HL-60/S4 treated with retinoic acid at 250 ng/mL for 4 days and 3 days (cell line): ENCODE results near the gene GMDS.

Source experiments
- in situ Hi-C: fragments of 300-500 bp; cut with MboI; formaldehyde crosslinking; loops from 2 replicates; pipeline ENCODE4 v1.7.0; 2022; ENCODE audit warnings: low sequenced_read_pairs

Gene GMDS

DNA sequence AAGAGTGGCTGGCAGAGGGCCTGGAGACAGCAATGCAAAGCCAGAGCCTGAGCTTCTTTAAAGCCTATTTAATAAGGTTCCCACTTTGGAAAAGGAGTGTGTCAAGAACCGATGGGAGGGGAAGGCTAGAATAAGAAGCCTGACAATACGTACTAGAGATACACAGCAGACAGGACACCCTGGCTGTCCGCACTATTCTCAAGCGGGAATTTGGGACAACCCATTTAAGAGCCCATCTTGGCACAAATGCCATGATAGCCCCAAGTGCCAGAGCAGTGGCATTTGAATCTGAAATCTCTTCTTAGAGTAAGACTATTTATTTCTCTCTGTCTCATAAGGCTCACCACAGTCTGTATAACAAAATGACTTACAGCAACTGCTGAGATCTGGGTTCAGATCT is 3.1 kb downstream of the GMDS start:
- in situ Hi-C loops: no loop called here

GRCh38 chr6:2240961-2241360 is 4.4 kb downstream of the GMDS start:
- in situ Hi-C loops: no loop called here

DNA sequence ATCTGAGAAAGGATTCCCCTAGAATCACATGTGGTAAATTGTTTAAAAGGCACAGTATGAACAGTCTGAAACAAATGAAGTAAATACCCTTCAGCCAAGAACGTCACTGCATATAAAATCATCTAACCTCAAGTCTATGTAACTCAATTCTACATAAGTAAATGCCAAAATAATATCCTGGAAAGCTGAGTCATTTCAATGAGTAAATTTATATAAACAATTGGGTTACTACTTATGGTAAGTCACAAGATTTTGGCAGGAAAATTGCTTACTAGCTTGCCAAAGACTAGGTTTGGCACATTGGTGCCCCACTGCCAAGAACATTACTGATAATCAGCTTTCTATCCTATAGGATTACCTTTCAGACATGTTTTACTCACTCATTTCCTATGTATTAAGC is 8.4 kb downstream of the GMDS start:
- in situ Hi-C loops: no loop called here

DNA sequence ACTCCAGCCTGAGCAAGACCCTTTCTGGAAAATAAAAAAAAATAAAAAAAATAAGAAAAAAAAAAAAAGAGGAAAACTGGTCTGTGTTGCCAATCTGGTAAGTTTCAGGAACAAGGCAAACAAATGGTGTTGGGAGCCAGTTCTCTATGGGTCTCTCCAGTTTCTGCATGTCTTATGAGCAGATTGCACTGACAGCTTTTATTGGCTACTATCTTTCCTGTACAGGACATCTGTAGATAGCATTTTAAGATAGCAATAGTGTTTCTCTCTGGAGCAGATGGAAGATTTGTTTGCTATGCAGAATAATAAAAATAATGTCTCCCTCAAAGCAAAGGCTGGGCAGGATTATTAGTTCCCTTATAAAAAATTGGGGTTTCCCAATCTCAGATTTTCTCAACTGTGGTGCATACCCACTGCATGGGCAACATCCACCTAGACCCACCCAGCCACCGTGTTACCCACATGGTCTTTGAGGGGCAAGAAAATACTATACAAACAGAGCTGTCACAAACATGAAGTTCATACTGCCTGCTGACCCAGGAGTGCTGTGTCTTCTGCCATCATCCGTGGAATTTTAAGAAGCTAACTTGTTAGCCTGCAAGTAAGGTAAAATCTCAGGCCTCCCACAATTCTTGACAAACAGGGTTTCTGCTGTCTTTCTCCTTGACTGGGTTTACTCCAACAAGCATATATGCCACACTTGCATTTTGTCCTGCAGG is 9.5 kb downstream of the GMDS start:
- in situ Hi-C loops: no loop called here

- in situ Hi-C loops: no loop called here
Measured at GRCh38 chr6:2232445-2232844, 13.0 kb downstream of the GMDS start.

DNA sequence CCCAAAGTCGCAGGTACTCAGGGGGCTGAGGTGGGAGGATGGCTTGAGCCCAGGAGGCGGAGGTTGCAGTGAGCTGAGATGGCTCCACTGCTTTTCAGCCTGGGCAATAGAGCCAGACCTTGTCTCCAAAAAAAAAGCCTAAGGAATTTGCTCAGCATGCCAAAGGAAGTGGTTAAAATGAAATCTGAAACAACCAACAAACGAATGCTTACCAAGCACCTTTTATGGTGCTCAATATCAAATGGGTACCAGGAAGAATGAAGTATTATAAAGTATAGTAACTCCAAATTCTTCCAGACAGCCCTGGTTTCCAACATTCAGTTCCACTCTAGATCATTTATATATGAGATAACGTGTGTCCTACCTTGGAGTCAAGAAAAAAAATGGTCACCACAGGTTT is 14.0 kb downstream of the GMDS start:
- in situ Hi-C loops: no loop called here

- in situ Hi-C loops: no loop called here
Measured at GRCh38 chr6:2230659-2231277, 14.6 kb downstream of the GMDS start.

DNA sequence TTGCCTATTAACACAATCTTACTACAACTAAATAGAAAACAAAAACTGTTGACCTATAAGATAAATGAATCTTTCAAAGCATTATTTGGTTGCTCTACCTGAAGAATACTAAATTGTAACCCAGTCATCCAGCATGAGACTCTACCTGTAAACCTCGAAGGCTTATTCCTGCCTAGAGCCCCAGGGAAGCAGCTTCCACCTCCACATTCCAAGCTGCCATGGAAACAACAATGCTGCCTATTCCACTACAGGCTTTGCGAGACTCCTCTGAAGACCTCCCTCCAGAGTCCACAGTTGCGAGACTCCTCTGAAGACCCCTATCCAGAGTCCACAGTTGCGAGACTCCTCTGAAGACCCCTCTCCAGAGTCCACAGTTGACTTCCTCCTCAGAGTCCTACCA is 15.7 kb downstream of the GMDS start:
- in situ Hi-C loops: no loop called here

DNA sequence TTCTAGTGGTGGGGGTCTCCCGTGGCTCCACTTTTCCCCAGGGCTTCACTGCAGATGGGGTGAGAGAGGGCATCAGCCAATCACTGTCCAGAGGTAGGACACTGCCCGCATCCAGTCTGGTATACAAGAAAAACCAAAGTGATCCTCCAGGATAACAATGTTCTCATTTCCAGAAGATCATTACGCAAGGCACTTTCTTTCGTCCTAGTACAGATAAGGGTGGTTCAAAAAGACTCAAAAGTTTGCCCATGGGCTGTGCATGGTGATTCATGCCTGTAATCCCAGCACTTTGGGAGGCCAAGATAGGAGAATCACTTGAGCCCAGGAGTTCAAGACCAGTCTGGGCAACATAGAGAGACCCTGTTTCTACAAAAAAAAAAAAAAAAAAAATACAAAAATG is 16.4 kb downstream of the GMDS start:
- in situ Hi-C loops: no loop called here

DNA sequence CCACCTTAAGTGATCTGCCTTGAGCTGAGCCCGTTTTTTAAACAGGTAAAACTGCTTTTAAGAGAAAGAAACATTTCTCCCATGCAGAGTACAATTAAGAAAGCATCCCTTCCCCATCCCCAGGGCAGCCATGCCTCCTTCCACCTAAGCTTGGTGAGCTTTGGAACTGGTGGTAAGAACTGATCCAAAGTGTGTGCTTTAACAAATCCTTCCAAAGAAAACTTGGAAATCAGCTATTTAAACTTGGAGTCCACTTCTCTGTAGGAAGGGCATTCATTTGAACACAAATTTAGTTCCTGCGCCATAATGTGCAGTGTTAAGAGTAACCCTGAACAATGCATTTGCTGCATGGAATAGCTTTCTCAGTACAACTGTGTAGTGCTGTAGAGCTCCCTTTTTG is 17.0 kb downstream of the GMDS start:
- in situ Hi-C loops: no loop called here

DNA sequence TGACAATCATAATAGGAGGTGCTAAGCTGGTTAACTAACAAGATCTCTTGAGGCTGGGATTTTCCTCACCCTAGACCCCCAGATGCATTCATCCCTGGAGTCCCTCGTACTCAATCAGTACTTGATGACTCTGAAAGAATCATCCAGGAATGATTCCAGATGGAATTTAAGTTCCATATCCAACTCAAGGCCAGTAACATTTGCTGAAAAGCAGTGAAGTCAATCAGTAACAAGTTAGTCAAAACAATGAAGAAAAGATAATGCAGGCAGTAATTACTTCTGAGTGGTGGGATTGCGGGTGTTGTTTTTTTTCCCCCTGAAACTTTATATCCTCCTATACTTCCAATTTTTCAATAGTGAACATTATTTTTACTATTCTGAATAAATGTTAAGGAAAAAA is 18.6 kb downstream of the GMDS start:
- in situ Hi-C loops: no loop called here

DNA sequence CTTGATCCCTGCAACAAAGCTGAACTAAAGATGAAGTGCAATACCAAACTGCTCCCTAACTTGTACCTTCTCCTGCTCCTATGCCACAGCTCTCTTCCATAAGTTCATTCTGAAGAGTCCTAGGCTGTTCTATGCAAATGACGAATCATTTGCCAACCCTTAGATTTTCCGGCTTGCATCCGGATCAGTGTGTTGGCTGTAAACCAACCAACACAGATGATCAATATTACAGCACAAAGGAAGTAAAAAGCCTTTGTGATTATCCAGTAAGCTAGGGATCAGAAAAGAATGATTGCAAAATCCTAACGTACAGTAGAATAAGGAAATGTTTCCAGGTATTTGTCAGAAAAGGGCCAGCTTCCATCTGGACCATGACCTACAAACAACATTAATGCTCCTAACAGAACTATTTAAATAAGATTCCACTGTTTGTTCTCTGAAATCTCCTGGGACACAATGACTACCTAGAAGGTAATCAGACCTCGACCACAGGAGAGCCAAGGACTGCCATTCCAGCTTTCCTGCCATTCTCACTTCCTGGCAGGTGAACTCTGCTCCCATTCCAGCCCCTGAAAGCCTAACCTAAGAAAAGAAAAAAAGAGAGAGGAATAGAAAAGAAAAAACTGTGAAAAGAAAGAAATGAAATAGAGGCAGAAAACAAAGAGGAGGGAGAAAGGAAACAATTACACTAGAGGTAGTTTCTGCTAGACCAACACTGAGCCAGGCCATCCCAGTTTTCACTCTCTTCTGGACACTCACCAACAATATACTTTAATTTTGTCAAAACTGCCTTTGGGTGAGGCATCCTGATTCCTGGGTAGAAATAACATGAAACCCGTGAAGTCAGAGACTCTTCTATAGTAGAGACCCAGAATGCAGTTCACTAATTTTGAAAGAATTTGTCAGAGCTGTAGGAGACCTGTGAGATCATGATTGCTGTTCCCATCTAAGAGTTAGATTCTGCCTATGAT is 19.7 kb downstream of the GMDS start:
- in situ Hi-C loops: no loop called here

GRCh38 chr6:2224847-2225382 is 20.5 kb downstream of the GMDS start:
- in situ Hi-C loops: no loop called here

DNA sequence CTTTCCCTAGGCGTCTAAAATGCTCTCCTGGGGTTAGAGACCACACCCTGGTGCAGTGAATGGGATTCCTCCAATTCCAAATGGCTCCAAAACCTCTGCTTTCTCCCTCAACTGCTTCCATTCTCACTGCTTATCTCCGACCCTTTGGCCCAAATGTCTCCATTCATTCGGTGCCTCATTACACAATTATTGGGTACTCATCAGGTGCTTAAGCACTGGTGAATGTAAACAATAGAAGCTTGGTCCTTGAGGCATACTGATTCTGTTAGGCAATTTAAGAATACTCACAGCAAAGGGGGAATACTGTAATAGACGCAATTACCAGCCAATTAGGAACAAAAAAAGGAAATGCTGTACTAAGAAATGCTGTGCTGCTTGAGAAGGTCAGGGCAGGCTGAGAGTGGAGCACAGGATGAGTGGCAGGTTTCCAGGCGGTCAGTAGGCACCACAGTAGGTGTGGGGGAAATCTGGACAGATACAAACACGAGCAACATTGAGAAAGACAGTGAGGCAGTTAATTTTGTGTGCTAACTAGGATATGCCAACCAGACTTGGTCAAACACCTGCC is 23.0 kb downstream of the GMDS start:
- in situ Hi-C loops: no loop called here

DNA sequence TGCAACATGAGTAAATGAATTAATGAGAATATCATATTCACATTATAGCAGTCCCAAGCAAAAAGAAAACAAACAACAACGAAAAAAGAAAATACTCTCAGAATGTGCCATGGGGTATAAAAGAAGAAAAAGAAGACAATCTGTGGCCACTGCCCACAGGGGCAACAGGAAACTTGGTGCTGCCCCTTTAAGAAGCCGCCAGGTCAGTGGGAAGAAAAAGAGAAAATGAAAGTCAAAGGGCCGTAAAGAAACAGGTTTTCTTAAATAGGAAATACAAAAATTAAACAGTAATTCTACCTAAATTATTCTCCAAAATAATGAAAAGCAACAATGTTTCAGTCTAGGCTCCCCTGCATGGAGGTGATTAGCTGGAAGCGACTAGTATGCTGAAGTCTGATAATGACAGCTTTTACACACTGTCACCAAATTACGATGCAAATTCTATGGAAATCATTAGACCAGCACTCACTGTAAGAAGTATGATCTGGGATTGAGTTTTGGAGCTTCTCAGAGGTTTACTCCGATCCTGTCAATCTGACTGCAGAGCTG is 23.6 kb downstream of the GMDS start:
- in situ Hi-C loops: no loop called here

GRCh38 chr6:2220154-2220553 is 25.3 kb downstream of the GMDS start:
- in situ Hi-C loops: no loop called here

- in situ Hi-C loops: no loop called here
Measured at GRCh38 chr6:2218866-2219265, 26.5 kb downstream of the GMDS start.

DNA sequence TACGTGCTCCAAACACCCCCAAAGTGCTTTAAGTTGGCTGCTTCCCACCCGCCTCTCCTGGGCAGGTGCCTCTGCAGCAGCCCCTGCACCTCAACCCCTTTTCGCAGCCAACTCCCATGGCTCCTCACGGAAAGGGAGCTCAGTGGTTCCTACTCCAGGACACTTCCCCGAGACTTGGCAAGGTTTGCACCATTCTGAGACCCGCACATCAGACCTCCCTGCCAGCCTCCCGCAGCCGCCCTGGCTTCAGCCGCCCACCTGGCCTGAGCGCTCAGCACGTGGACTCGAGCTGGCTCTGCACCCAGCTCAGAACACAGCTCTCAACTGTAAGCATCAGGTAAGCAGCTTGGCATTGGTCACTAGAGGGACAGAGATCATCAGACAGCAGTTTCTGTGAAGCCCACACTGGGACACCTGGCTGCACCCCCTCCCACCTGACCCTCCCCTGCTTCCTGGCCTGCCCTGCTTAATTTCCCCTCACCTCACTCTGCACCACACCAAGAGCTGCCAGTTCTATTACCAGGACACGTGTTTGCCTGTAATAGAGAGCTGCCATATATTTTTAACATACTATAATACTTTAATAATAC is 28.5 kb downstream of the GMDS start:
- in situ Hi-C loops: no loop called here

DNA sequence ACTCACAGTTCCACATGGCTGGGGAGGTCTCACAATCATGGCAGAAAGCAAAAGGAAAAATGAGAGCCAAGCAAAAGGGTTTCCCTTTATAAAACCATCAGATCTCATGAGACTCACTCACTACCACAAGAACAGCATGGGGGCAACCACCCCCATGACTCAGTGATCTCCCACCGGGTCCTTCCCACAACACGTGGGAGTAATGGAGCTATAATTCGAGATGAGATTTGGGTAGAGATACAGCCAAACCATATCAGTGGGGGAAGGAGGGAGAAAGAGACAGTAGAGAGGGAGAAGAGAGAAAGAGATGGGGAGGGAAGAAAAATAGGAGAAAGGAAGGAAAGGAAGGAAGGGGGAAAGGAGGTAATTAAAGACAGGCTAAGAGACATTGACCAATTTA is 30.1 kb downstream of the GMDS start:
- in situ Hi-C loops: no loop called here

GRCh38 chr6:2213086-2213485 is 32.3 kb downstream of the GMDS start:
- in situ Hi-C loops: no loop called here
